GM12878 (cell line): ENCODE data around the gene PPOX. TPM values are rescaled to one million over a fixed set of nuclear protein-coding genes. Genes with fewer than 3 reads are reported as not detected.

Experiments
- ATAC-seq: fragments of 200-7000 bp; cut with Tn5 transposase; 3 replicates; pipeline ENCODE4 v1.9.1; 2020; ENCODE audit warnings: mild to moderate bottlenecking, moderate library complexity
- BruUV-seq: library from RNA; stranded (reverse); fragments of 400-500 nt; replicated peaks from 2 replicates; lab custom pipeline; 2021; lab: Mats Ljungman, UMichigan
- CTCF ChIA-PET: fragments of 300-600 bp; sonication (Branson Sonifier 250); formaldehyde crosslinking; extraction: SDS; loops from one replicate; lab custom pipeline; 2021; ENCODE audit warnings: inconsistent platforms; lab: Yijun Ruan, JAX
- POLR2A ChIA-PET: fragments of 350-600 bp; formaldehyde crosslinking; extraction: SDS; loops from one replicate; lab custom pipeline; 2021; ENCODE audit warnings: inconsistent platforms; lab: Charles Lee
- RAD21 ChIA-PET: fragments of 300-600 bp; sonication (Branson Sonifier 250); formaldehyde crosslinking; loops from one replicate; lab custom pipeline; 2023; ENCODE audit warnings: antibody characterized with exemption; ENCODE audit not compliant: unreplicated experiment; lab: Charles Lee
- SMC1A ChIA-PET: fragments of 300-600 bp; sonication (Branson Sonifier 250); formaldehyde crosslinking; loops from one replicate; lab custom pipeline; 2023; ENCODE audit not compliant: unreplicated experiment, uncharacterized antibody; lab: Charles Lee
- DNase-seq: peaks from one replicate; pipeline ENCODE4 v3.0.0-alpha.2; 2011; ENCODE audit warnings: low read depth, low spot score
- FAIRE-seq: peaks from 3 replicates; lab custom pipeline; 2011; peaks lifted over from hg19 to GRCh38; lab: Jason Lieb, UNC
- H2AFZ ChIP-seq: 2 replicates; pipeline ENCODE4 v1.6.0; 2011; ENCODE audit warnings: low read depth, low read length, control low read depth; ENCODE audit not compliant: control insufficient read depth
- H3K27ac ChIP-seq: 2 replicates; pipeline ENCODE4 v1.5.1; 2011; ENCODE audit warnings: control low read depth; ENCODE audit not compliant: control insufficient read depth, insufficient read depth
- H3K27me3 ChIP-seq, 2 experiments: replicated peaks in 1 of 2; 2 replicates each; pipeline versions ENCODE4 v1.6.0 to v1.6.1; 2011; ENCODE audit warnings: low read length in 1 of 2; ENCODE audit not compliant: control insufficient read depth in 2 of 2, insufficient read depth in 2 of 2
- H3K36me3 ChIP-seq, 2 experiments: 2 replicates each; pipeline ENCODE4 v1.5.1; 2011; ENCODE audit warnings: low read length in 1 of 2; ENCODE audit not compliant: control insufficient read depth in 2 of 2, insufficient read depth in 2 of 2
- H3K4me1 ChIP-seq: 2 replicates; pipeline ENCODE4 v1.6.1; 2011; ENCODE audit warnings: mild to moderate bottlenecking, low read length, moderate library complexity, mixed read lengths; ENCODE audit not compliant: control insufficient read depth, insufficient read depth
- H3K4me2 ChIP-seq: 2 replicates; pipeline ENCODE4 v1.6.0; 2011; ENCODE audit warnings: control low read depth; ENCODE audit not compliant: control insufficient read depth, insufficient read depth
- H3K4me3 ChIP-seq: fragments of 200-600 bp; sonication (generic); 2 replicates; pipeline ENCODE4 v1.5.1; 2016
- H3K79me2 ChIP-seq: 2 replicates; pipeline ENCODE4 v1.6.0; 2011; ENCODE audit warnings: low read length; ENCODE audit not compliant: control insufficient read depth, insufficient read depth
- H3K9ac ChIP-seq: 2 replicates; pipeline ENCODE4 v1.8.0; 2011; ENCODE audit warnings: low read length, control low read depth, mixed read lengths; ENCODE audit not compliant: control insufficient read depth, insufficient read depth
- H3K9me3 ChIP-seq: replicated peaks from 3 replicates; pipeline ENCODE4 v1.5.1; 2011; ENCODE audit warnings: mild to moderate bottlenecking, low read length; ENCODE audit not compliant: control insufficient read depth, insufficient read depth
- H4K20me1 ChIP-seq: 2 replicates; pipeline ENCODE4 v1.6.0; 2011; ENCODE audit not compliant: control insufficient read depth, insufficient read depth
- EGR1 ChIP-seq, 2 experiments: IDR thresholded peaks; 1 replicate in 1 of 2; 2 replicates in 1 of 2; pipeline ENCODE4 v1.6.1; 2011 to 2012; ENCODE audit warnings: low read depth in 2 of 2, low read length in 2 of 2, borderline replicate concordance in 1 of 2, mild to moderate bottlenecking in 1 of 2, moderate library complexity in 1 of 2
- GABPA ChIP-seq: IDR thresholded peaks from 2 replicates; pipeline ENCODE4 v1.6.1; 2014; ENCODE audit warnings: antibody characterized with exemption, low read depth, mild to moderate bottlenecking, inconsistent platforms
- IKZF1 ChIP-seq: fragments of 450-650 bp; conservative IDR thresholded peaks from 2 replicates; pipeline ENCODE4 v1.6.1; 2017; ENCODE audit warnings: antibody characterized with exemption, mild to moderate bottlenecking
- MEF2B ChIP-seq: fragments of 450-650 bp; IDR thresholded peaks from 2 replicates; pipeline ENCODE4 v1.6.1; 2018; ENCODE audit warnings: mild to moderate bottlenecking, moderate library complexity; ENCODE audit not compliant: partially characterized antibody, poor library complexity, severe bottlenecking
- MTA2 ChIP-seq: fragments of 450-650 bp; IDR thresholded peaks from 2 replicates; pipeline ENCODE4 v1.6.1; 2016; ENCODE audit warnings: low read depth, mild to moderate bottlenecking, moderate library complexity
- NBN ChIP-seq: fragments of 450-650 bp; IDR thresholded peaks from 2 replicates; pipeline ENCODE4 v1.6.1; 2016
- NR2F1 ChIP-seq: fragments of 450-650 bp; conservative IDR thresholded peaks from 2 replicates; pipeline ENCODE4 v1.6.1; 2017; ENCODE audit warnings: mild to moderate bottlenecking
- PAX8 ChIP-seq: fragments of 450-650 bp; IDR thresholded peaks from 2 replicates; pipeline ENCODE4 v1.6.1; 2017; ENCODE audit warnings: mild to moderate bottlenecking, moderate library complexity
- POLR2A ChIP-seq: IDR thresholded peaks from 2 replicates; pipeline ENCODE4 v1.6.1; 2011; ENCODE audit warnings: low read depth, mild to moderate bottlenecking, low read length
- RCOR1 ChIP-seq: conservative IDR thresholded peaks from 2 replicates; pipeline ENCODE4 v1.6.1; 2012; ENCODE audit warnings: low read depth, low read length, improper control_type of control experiment
- RFX5 ChIP-seq: IDR thresholded peaks from 2 replicates; pipeline ENCODE4 v1.6.1; 2011; ENCODE audit warnings: low read depth, low read length, improper control_type of control experiment
- SMAD5 ChIP-seq: IDR thresholded peaks from 2 replicates; pipeline ENCODE4 v1.6.1; 2016; ENCODE audit warnings: antibody characterized with exemption, low read depth
- SREBF1 ChIP-seq: IDR thresholded peaks from 2 replicates; pipeline ENCODE4 v1.6.1; 2012; ENCODE audit warnings: mild to moderate bottlenecking, low read length
- SRF ChIP-seq, 2 experiments: IDR thresholded peaks; 2 replicates each; pipeline ENCODE4 v1.6.1; 2011; ENCODE audit warnings: low read depth in 2 of 2, low read length in 2 of 2, mild to moderate bottlenecking in 1 of 2, moderate library complexity in 1 of 2
- TARDBP ChIP-seq: IDR thresholded peaks from 2 replicates; pipeline ENCODE4 v1.6.1; 2016; ENCODE audit warnings: borderline replicate concordance
- ZNF207 ChIP-seq: fragments of 450-650 bp; IDR thresholded peaks from 2 replicates; pipeline ENCODE4 v1.6.1; 2014; ENCODE audit warnings: antibody characterized with exemption, mild to moderate bottlenecking, borderline replicate concordance
- ZSCAN29 ChIP-seq: fragments of 450-650 bp; IDR thresholded peaks from 2 replicates; pipeline ENCODE4 v1.6.1; 2017; ENCODE audit warnings: mild to moderate bottlenecking, moderate library complexity
- WGBS: methylation state at CpG from one replicate; pipeline ENCODE4 v1.1.6; 2016; ENCODE audit warnings: low lambda C conversion rate; ENCODE audit not compliant: insufficient replicate concordance, insufficient coverage; ENCODE audit errors: missing lambda C conversion rate; 5-methylcytosine and 5-hydroxymethylcytosine counted together
- in situ Hi-C: fragments of 300-500 bp; cut with MboI; formaldehyde crosslinking; loops from 9 replicates; pipeline ENCODE4 v1.14.3; 2018; ENCODE audit warnings: mixed read lengths
- intact Hi-C: fragments of 100-400 bp; cut with micrococcal nuclease; formaldehyde crosslinking; loops from one replicate; pipeline ENCODE4 v1.14.2; 2022; ENCODE audit not compliant: unreplicated experiment
- polyA plus RNA-seq, 11 experiments: library from polyadenylated mRNA; depleted of rRNA in 4 of 11; unstranded in 6 of 11; stranded (reverse) in 5 of 11; fragments of >200 nt; fragmentation: Nextera tagmentation in 4 of 11; fragmentation: Illumina TruSeq in 1 of 11; extraction: Ambion mirVana in 4 of 11; extraction: Trizol in 1 of 11; gene quantifications; 1 replicate in 1 of 11; 2 replicates in 10 of 11; pipeline versions ENCODE4 v1.2.1 to v1.2.3, GENCODE V29; 2011 to 2016; ENCODE audit warnings: inconsistent platforms in 2 of 11, missing spikeins in 2 of 11, low read depth in 1 of 11
- total RNA-seq, 4 experiments: library from RNA; depleted of rRNA in 3 of 4; stranded (reverse); fragments of >200 nt in 3 of 4; fragmentation: Illumina TruSeq in 1 of 4; extraction: Trizol in 1 of 4; gene quantifications; 2 replicates each; pipeline versions ENCODE4 v1.2.1 to v1.2.3, GENCODE V29; 2013 to 2021
- TF ChIP-seq, protein P1 (sequence below): IDR thresholded peaks from 2 replicates; pipeline ENCODE4 v1.6.1; 2011; ENCODE audit warnings: low read depth, low read length, improper control_type of control experiment, borderline replicate concordance

Gene PPOX
- total and polyA plus RNA-seq, 10 of the 15 experiments (the other 5 are each of a cell fraction or from before 2014, with no cell fraction given) = 8.9 to 31.5 (median 20.3) TPM

DNA sequence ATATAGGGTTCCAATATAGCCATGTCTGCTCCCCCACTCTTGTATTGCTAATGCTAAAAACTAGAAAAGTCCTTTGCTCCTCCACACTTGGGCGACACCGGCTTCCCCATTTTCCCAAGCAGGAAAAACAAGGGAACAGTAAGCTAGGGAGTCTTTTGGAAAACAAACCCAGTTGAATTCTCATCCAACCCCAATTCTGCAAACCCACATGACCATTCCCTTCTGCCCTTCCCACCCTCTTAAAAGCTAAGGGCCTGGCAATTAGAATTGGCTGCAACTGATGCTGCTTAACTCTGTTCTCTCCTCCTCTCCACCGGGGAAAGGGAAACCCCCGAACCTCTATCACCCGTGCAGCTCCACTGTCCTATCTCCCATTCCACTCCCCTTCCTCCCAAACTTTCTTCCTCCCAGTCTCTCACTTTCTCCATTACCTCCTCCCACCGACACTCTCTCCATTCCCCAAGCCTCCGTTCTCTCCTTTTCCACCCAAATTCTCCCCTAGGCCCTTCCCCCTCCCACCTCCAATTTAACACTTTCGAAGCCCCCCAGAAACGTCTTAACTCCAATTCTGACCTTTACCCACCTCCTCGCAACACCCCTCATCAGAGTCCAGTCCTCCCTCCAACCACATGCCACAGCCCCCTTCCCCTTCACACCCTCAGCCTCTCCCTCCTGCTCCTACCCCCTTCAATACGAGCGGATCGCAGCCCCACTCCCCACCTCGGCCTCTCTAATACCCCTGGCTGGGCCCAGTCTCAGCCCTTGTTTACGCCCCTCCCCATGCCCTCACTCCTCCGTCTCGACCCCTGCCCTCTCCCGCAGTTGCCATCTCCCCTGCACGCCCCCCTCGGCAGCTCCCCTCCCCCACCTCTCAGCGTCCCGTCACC, 34.5 kb upstream of the PPOX start (continued):
- no peak for TF ChIP-seq ZSCAN29
- no peak for TF ChIP-seq POLR2A
- no peak for TF ChIP-seq SRF (IDR thresholded peaks at IDR 0.05; ENCODE audit: low read depth in 2 of 2, low read length in 2 of 2)
- TF ChIP-seq RFX5 = no peak
- no peak for TF ChIP-seq TARDBP
- TF ChIP-seq EGR1 (IDR thresholded peaks at IDR 0.05; ENCODE audit: borderline replicate concordance in 1 of 2, low read depth in 2 of 2, low read length in 2 of 2) = no peak
- no peak for TF ChIP-seq RCOR1
- TF ChIP-seq SREBF1 = no peak
- TF ChIP-seq, all 136 proteins: peak for 11

DNA sequence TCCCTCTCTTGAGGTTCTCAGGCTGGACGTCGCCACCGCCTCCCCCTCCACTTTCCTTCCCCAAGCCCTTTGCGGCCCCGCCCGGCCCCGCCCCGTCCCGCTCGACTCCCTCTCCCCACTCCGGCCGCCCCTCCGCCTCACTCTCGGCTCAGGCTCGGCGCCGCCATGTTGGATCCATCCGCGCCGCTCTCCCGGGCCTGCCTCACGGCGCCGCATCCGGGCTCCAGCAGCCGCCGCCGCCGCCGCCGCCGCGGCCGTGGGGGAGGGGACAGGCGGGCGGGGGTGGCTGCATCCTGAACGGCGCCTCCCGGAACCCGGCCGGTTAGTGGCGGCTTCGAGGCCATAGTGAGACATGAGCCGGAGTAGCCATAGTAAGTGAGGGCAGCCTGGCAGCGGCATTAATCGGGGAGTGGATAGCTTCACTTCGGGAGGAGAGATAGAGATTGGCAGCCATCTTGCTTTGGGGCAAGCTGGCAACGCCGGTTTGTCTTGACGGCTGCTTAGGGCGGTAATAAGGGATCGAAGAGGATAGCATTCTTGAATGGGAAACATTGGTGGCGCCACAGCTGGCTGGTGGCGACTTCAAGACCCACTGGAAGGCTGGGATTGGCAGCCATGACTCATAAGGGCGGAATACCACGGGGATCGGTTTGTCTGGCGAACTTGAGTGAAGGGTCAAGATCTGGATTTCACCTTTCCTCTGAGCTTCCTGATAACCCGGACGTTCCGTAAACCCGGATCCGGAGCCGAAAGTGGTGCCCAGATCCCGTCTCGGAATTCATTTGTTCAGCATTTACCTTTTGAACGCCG, 33.6 kb upstream of the PPOX start, which contains the start of gene DEDD:
Gene DEDD (minus strand): TSS at position 258 of the 810 bp plus-strand sequence. CDS start 8,205 bp downstream, outside the sequence.
- Histone ChIP-seq H3K9me3 (no peaks in the 10 kb centered on the region), H2AFZ (peak within 1 kb of the TSS; percentile 92), H3K79me2 (peaks cover 47% of the 10 kb centered on the region), H4K20me1 (no peaks in the 10 kb centered on the region; the same call in 1 of the 2 replicates), H3K4me2 (peak within 1 kb of the TSS; percentile 88), H3K4me3 (peak within 1 kb of the TSS; percentile 93), H3K27me3 (no peaks in the 10 kb centered on the region), H3K36me3 (peaks cover 0 to 14% of the 10 kb centered on the region in 2 experiments; a peak in 2 of 4 replicates), H3K4me1 (peaks cover 3% of the 10 kb centered on the region), H3K9ac (peak within 1 kb of the TSS; percentile 94), H3K27ac (peak within 1 kb of the TSS; percentile 79)
- DNase-seq (peak; percentile 87), ATAC-seq (peak; percentile 98), FAIRE-seq (peak; percentile 57)
- BruUV-seq = no TSS peak
- ChIA-PET SMC1A (interaction anchor here (0.6 to 4.3 kb wide), 20 partner anchors 13 to 157 kb away, joined by 3 to 19 read pairs (median 4); partner anchors contain the start of genes ARHGAP30, UFC1 and USF1), RAD21 (interaction anchor here (1.0 to 2.7 kb wide), 11 partner anchors 14 to 135 kb away, joined by 3 to 11 read pairs (median 5); partner anchors contain the start of genes ARHGAP30, KLHDC9, NIT1 and PFDN2), CTCF (interaction anchor here (0.7 to 2.8 kb wide), 14 partner anchors 15 to 143 kb away, joined by 3 to 14 read pairs (median 4); partner anchors contain the start of genes NIT1, PFDN2, PPOX and TOMM40L), POLR2A (interaction anchor here (1.0 to 3.7 kb wide), 12 partner anchors 15 to 94 kb away, joined by 3 to 24 read pairs (median 4); partner anchors contain the start of genes ARHGAP30, NIT1, PFDN2 and PPOX)
- under 1% methylated on average over 51 of the region's 68 CpGs for WGBS
- intact Hi-C loops = loop anchor here (2.0 kb wide), 1 partner anchor 62 kb away; no protein-coding TSS in a partner anchor
- in situ Hi-C loops = no loop called here
- peak; percentile 54; the same call in 1 of the 2 replicates for TF ChIP-seq MTA2
- TF ChIP-seq NR2F1 = peak; percentile 80
- no peak; the same call in 1 of the 2 replicates for TF ChIP-seq SMAD5
- TF ChIP-seq GABPA = peak; percentile 79
- no peak for TF ChIP-seq PAX8
- TF ChIP-seq IKZF1 = peak; percentile 99
- TF ChIP-seq ZNF207 = peak; percentile 88
- peak; percentile 33 for TF ChIP-seq NBN
- TF ChIP-seq, protein P1, sequence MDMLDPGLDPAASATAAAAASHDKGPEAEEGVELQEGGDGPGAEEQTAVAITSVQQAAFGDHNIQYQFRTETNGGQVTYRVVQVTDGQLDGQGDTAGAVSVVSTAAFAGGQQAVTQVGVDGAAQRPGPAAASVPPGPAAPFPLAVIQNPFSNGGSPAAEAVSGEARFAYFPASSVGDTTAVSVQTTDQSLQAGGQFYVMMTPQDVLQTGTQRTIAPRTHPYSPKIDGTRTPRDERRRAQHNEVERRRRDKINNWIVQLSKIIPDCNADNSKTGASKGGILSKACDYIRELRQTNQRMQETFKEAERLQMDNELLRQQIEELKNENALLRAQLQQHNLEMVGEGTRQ = no peak
- TF ChIP-seq MEF2B = no peak
